ENCODE results near the gene CNTNAP2.

CNTNAP2 gene

GRCh38 chr7:147509035-147509501 is 1392.5 kb downstream of the CNTNAP2 start:
- no peaks in the 10 kb centered on the region for H3K36me3 ChIP-seq (ENCODE audit: control insufficient read depth, insufficient read depth, low read length)
- H3K4me1 ChIP-seq (ENCODE audit: control insufficient read depth, insufficient read depth, low read length) = no peaks in the 10 kb centered on the region
- no peak overlapping the region for H3K4me3 ChIP-seq (ENCODE audit: insufficient read depth, low read depth, low read length)
- no peaks in the 10 kb centered on the region for H3K9me3 ChIP-seq (ENCODE audit: control insufficient read depth, low read length)
- H3K27me3 ChIP-seq (ENCODE audit: control insufficient read depth, insufficient read depth, low read length, poor library complexity, severe bottlenecking) = no peaks in the 10 kb centered on the region
- no peak overlapping the region for H3K27ac ChIP-seq (ENCODE audit: insufficient read depth, low read depth, low read length, poor library complexity, severe bottlenecking)
- WGBS, 2 experiments = 92 to 94% methylated on average over 2 of the region's 3 CpGs

- Histone ChIP-seq H3K27ac (ENCODE audit: insufficient read depth, low read depth, low read length, poor library complexity, severe bottlenecking) (no peak overlapping the region), H3K4me1 (ENCODE audit: control insufficient read depth, insufficient read depth, low read length) (no peaks in the 10 kb centered on the region), H3K9me3 (ENCODE audit: control insufficient read depth, low read length) (no peaks in the 10 kb centered on the region), H3K4me3 (ENCODE audit: insufficient read depth, low read depth, low read length) (no peak overlapping the region), H3K36me3 (ENCODE audit: control insufficient read depth, insufficient read depth, low read length) (no peaks in the 10 kb centered on the region), H3K27me3 (ENCODE audit: control insufficient read depth, insufficient read depth, low read length, poor library complexity, severe bottlenecking) (no peaks in the 10 kb centered on the region)
- 94% methylated on average over 4 of the region's 4 CpGs for WGBS, 2 experiments
These were observed 1393.1 kb downstream of the CNTNAP2 start for GRCh38 chr7:147509541-147510200.

- Histone ChIP-seq H3K4me3 (ENCODE audit: insufficient read depth, low read depth, low read length) (no peak overlapping the region), H3K27ac (ENCODE audit: insufficient read depth, low read depth, low read length, poor library complexity, severe bottlenecking) (no peak overlapping the region), H3K4me1 (ENCODE audit: control insufficient read depth, insufficient read depth, low read length) (no peaks in the 10 kb centered on the region), H3K27me3 (ENCODE audit: control insufficient read depth, insufficient read depth, low read length, poor library complexity, severe bottlenecking) (no peaks in the 10 kb centered on the region), H3K9me3 (ENCODE audit: control insufficient read depth, low read length) (no peaks in the 10 kb centered on the region), H3K36me3 (ENCODE audit: control insufficient read depth, insufficient read depth, low read length) (no peaks in the 10 kb centered on the region)
These were observed 1393.6 kb downstream of the CNTNAP2 start for GRCh38 chr7:147510201-147510542.

- no peaks in the 10 kb centered on the region for H3K27me3 ChIP-seq (ENCODE audit: control insufficient read depth, insufficient read depth, low read length, poor library complexity, severe bottlenecking)
- no peak overlapping the region for H3K4me3 ChIP-seq (ENCODE audit: insufficient read depth, low read depth, low read length)
- H3K36me3 ChIP-seq (ENCODE audit: control insufficient read depth, insufficient read depth, low read length) = no peaks in the 10 kb centered on the region
- H3K4me1 ChIP-seq (ENCODE audit: control insufficient read depth, insufficient read depth, low read length) = no peaks in the 10 kb centered on the region
- no peaks in the 10 kb centered on the region for H3K9me3 ChIP-seq (ENCODE audit: control insufficient read depth, low read length)
- H3K27ac ChIP-seq (ENCODE audit: insufficient read depth, low read depth, low read length, poor library complexity, severe bottlenecking) = no peak overlapping the region
- WGBS, 2 experiments = 89 to 97% methylated on average over 4 of the region's 4 CpGs
These were observed 1394.3 kb downstream of the CNTNAP2 start for GRCh38 chr7:147510923-147511322.

DNA sequence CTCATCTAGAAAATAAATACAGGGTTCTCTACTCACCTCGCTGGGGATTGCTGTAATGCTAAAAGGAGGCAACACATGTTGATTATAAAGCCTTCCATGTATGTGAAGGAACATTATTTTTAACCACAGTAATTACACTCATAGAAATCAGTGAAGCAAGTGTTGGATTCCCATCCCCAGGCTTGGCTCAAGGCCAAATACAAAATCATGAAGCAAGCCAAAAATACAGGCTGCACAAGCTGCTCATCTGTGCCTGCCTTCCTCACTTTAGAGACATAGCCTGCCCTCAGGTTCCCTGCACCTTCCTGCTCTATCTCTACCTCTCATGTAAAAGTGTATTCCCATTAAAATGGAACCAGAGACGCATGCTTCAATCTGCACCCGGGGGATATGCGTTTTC is 1396.8 kb downstream of the CNTNAP2 start:
- no peak overlapping the region for H3K4me3 ChIP-seq (ENCODE audit: insufficient read depth, low read depth, low read length)
- H3K27ac ChIP-seq (ENCODE audit: insufficient read depth, low read depth, low read length, poor library complexity, severe bottlenecking) = no peak overlapping the region
- no peaks in the 10 kb centered on the region for H3K36me3 ChIP-seq (ENCODE audit: control insufficient read depth, insufficient read depth, low read length)
- H3K27me3 ChIP-seq (ENCODE audit: control insufficient read depth, insufficient read depth, low read length, poor library complexity, severe bottlenecking) = no peaks in the 10 kb centered on the region
- 62 to 71% methylated on average over 3 to 4 of the region's 4 CpGs for WGBS, 2 experiments
- no peaks in the 10 kb centered on the region for H3K4me1 ChIP-seq (ENCODE audit: control insufficient read depth, insufficient read depth, low read length)
- no peaks in the 10 kb centered on the region for H3K9me3 ChIP-seq (ENCODE audit: control insufficient read depth, low read length)

DNA sequence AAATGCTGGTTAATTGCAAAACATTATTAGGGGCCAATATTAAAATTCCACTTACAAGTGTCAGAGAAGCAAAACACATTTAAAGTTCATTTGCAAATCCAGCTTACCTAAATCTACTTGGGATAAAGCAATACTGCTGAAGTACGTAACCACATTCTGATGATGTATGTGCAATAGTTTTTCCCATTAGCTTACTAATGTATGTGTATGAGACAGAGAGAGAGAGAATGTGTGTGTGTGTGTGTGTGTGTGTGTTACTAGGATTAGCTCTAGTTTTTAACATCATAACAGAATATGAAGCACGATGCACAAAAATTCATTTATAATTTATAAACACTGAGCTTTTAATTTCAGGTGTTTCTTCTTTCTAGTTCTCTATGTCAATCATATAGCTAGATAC is 1399.8 kb downstream of the CNTNAP2 start:
- no peaks in the 10 kb centered on the region for H3K4me1 ChIP-seq (ENCODE audit: control insufficient read depth, insufficient read depth, low read length)
- no peaks in the 10 kb centered on the region for H3K9me3 ChIP-seq (ENCODE audit: control insufficient read depth, low read length)
- no peak overlapping the region for H3K4me3 ChIP-seq (ENCODE audit: insufficient read depth, low read depth, low read length)
- WGBS, 2 experiments = 100% methylated on average over 1 to 2 of the region's 2 CpGs
- no peak overlapping the region for H3K27ac ChIP-seq (ENCODE audit: insufficient read depth, low read depth, low read length, poor library complexity, severe bottlenecking)
- H3K27me3 ChIP-seq (ENCODE audit: control insufficient read depth, insufficient read depth, low read length, poor library complexity, severe bottlenecking) = no peaks in the 10 kb centered on the region
- no peaks in the 10 kb centered on the region for H3K36me3 ChIP-seq (ENCODE audit: control insufficient read depth, insufficient read depth, low read length)

- H3K27me3 ChIP-seq (ENCODE audit: control insufficient read depth, insufficient read depth, low read length, poor library complexity, severe bottlenecking) = no peaks in the 10 kb centered on the region
- H3K27ac ChIP-seq (ENCODE audit: insufficient read depth, low read depth, low read length, poor library complexity, severe bottlenecking) = no peak overlapping the region
- H3K36me3 ChIP-seq (ENCODE audit: control insufficient read depth, insufficient read depth, low read length) = no peaks in the 10 kb centered on the region
- WGBS, 2 experiments = 68 to 73% methylated on average over 6 of the region's 6 CpGs
- no peak overlapping the region for H3K4me3 ChIP-seq (ENCODE audit: insufficient read depth, low read depth, low read length)
- H3K4me1 ChIP-seq (ENCODE audit: control insufficient read depth, insufficient read depth, low read length) = no peaks in the 10 kb centered on the region
- H3K9me3 ChIP-seq (ENCODE audit: control insufficient read depth, low read length) = no peaks in the 10 kb centered on the region
These were observed 1402.5 kb downstream of the CNTNAP2 start for GRCh38 chr7:147519062-147519461.

GRCh38 chr7:147523056-147523455 is 1406.5 kb downstream of the CNTNAP2 start:
- no peaks in the 10 kb centered on the region for H3K27me3 ChIP-seq (ENCODE audit: control insufficient read depth, insufficient read depth, low read length, poor library complexity, severe bottlenecking)
- 91 to 96% methylated on average over 7 of the region's 7 CpGs for WGBS, 2 experiments
- no peaks in the 10 kb centered on the region for H3K4me1 ChIP-seq (ENCODE audit: control insufficient read depth, insufficient read depth, low read length)
- no peak overlapping the region for H3K4me3 ChIP-seq (ENCODE audit: insufficient read depth, low read depth, low read length)
- H3K27ac ChIP-seq (ENCODE audit: insufficient read depth, low read depth, low read length, poor library complexity, severe bottlenecking) = no peak overlapping the region
- no peaks in the 10 kb centered on the region for H3K9me3 ChIP-seq (ENCODE audit: control insufficient read depth, low read length)
- no peaks in the 10 kb centered on the region for H3K36me3 ChIP-seq (ENCODE audit: control insufficient read depth, insufficient read depth, low read length)

- Histone ChIP-seq H3K9me3 (ENCODE audit: control insufficient read depth, low read length) (no peaks in the 10 kb centered on the region), H3K27ac (ENCODE audit: insufficient read depth, low read depth, low read length, poor library complexity, severe bottlenecking) (no peak overlapping the region)
- WGBS, 2 experiments = 81 to 89% methylated on average over 3 of the region's 3 CpGs
These were observed 1408.2 kb downstream of the CNTNAP2 start for GRCh38 chr7:147524726-147525250.

DNA sequence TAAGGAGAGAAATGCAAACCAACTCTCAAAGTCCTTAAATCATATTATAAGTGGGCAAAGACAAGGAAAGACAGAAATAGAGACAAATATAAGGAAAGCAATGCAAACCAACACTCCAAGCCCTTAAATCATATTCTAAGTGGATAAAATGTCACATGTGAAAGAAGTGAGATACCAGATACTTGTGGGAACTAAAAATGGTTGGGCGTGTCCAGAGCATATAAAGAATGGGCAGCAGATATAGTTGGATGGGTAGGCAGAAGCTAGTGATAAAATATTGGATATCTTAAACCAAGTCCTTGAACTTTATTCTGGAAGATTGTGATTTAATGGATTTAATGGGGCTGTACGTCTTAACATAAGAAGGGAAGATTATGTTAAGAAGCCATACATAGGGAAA is 1408.7 kb downstream of the CNTNAP2 start:
- Histone ChIP-seq H3K4me1 (ENCODE audit: control insufficient read depth, insufficient read depth, low read length) (no peaks in the 10 kb centered on the region), H3K9me3 (ENCODE audit: control insufficient read depth, low read length) (no peaks in the 10 kb centered on the region), H3K4me3 (ENCODE audit: insufficient read depth, low read depth, low read length) (no peak overlapping the region), H3K27ac (ENCODE audit: insufficient read depth, low read depth, low read length, poor library complexity, severe bottlenecking) (no peak overlapping the region), H3K36me3 (ENCODE audit: control insufficient read depth, insufficient read depth, low read length) (no peaks in the 10 kb centered on the region), H3K27me3 (ENCODE audit: control insufficient read depth, insufficient read depth, low read length, poor library complexity, severe bottlenecking) (no peaks in the 10 kb centered on the region)
- 97 to 99% methylated on average over 2 of the region's 2 CpGs for WGBS, 2 experiments

More at GRCh38 chr7:147524726-147525250, 1408.2 kb downstream of the CNTNAP2 start:
- Histone ChIP-seq H3K27me3 (ENCODE audit: control insufficient read depth, insufficient read depth, low read length, poor library complexity, severe bottlenecking) (no peaks in the 10 kb centered on the region), H3K4me1 (ENCODE audit: control insufficient read depth, insufficient read depth, low read length) (no peaks in the 10 kb centered on the region), H3K36me3 (ENCODE audit: control insufficient read depth, insufficient read depth, low read length) (no peaks in the 10 kb centered on the region), H3K4me3 (ENCODE audit: insufficient read depth, low read depth, low read length) (no peak overlapping the region)

All from ectodermal cell (in vitro differentiated cells).